ENCODE results near the gene RAP1GAP2.
A peak's percentile ranks its signal among the peaks of the same experiment; 100 is the strongest.
"Not testable (repeated sequence)": the region's sequence is repeated elsewhere in the genome, so short reads cannot be mapped to it uniquely, and the experiment has no call there.

The RAP1GAP2 gene

GRCh38 chr17:3048727-3049471, 252.7 kb downstream of the RAP1GAP2 start (continued):
- TF ChIP-seq ZNF362 (tag by site-specific recombination; IDR thresholded peaks at IDR 0.05) (no peak), TCF7L2 (IDR thresholded peaks at IDR 0.05; ENCODE audit: borderline replicate concordance, low read depth, low read length) (no peak), INSM2 (tag by site-specific recombination; IDR thresholded peaks at IDR 0.05) (peak; percentile 37; the same call in 1 of the 2 replicates), KLF1 (tag by site-specific recombination; IDR thresholded peaks at IDR 0.05) (no peak), ZNF549 (tag by site-specific recombination; IDR thresholded peaks at IDR 0.05) (no peak), ZBTB48 (tag by site-specific recombination; IDR thresholded peaks at IDR 0.05) (peak; percentile 66), ZNF23 (tag by site-specific recombination; IDR thresholded peaks at IDR 0.05; ENCODE audit: borderline replicate concordance) (no peak), ZFP37 (tag by site-specific recombination; IDR thresholded peaks at IDR 0.05) (no peak), BCL11A (tag by site-specific recombination; IDR thresholded peaks at IDR 0.05; ENCODE audit: low read depth) (no peak), ZNF18 (tag by site-specific recombination; IDR thresholded peaks at IDR 0.05) (no peak), KLF8 (tag by site-specific recombination; IDR thresholded peaks at IDR 0.05) (0 out of 2 replicates have a peak, but pooled peaks have one; percentile 36), ZNF514 (tag by site-specific recombination; IDR thresholded peaks at IDR 0.05) (no peak), ZNF791 (tag by site-specific recombination; IDR thresholded peaks at IDR 0.05) (no peak), ZNF449 (tag by site-specific recombination; IDR thresholded peaks at IDR 0.05) (no peak), ZNF266 (tag by site-specific recombination; IDR thresholded peaks at IDR 0.05; ENCODE audit: low read depth) (no peak), ZNF561 (tag by site-specific recombination; IDR thresholded peaks at IDR 0.05; ENCODE audit: borderline replicate concordance) (no peak)

- Histone ChIP-seq H3K27ac (ENCODE audit: extremely low read depth, low read depth, low read length) (no peak overlapping the region), H3K36me3 (ENCODE audit: control insufficient read depth in 2 of 2, insufficient read depth in 1 of 2, low read length in 2 of 2) (no peaks in the 10 kb centered on the region), H3K4me1 (ENCODE audit: control insufficient read depth, insufficient read depth, low read length) (peaks cover 2% of the 10 kb centered on the region; the same call in 1 of the 2 replicates), H3K4me3 (ENCODE audit: low read depth, low read length) (no peak overlapping the region), H3K9me3 (ENCODE audit: control insufficient read depth, insufficient read depth, low read depth, low read length) (no peaks in the 10 kb centered on the region)
- TF ChIP-seq ZNF169 (tag by site-specific recombination; IDR thresholded peaks at IDR 0.05) (no peak), ZNF146 (tag by site-specific recombination; IDR thresholded peaks at IDR 0.05) (no peak), ZNF335 (tag by site-specific recombination; conservative IDR thresholded peaks at IDR 0.05) (peak; percentile 11; the same call in 1 of the 2 replicates), HIC1 (tag by site-specific recombination; IDR thresholded peaks at IDR 0.05) (peak; percentile 58)
- CTCF ChIA-PET = interaction anchor here (0.6 to 2.6 kb wide), 9 partner anchors 14 to 688 kb away, joined by 3 to 30 read pairs (median 4); no protein-coding TSS in a partner anchor
- POLR2A ChIA-PET = interaction anchor here (1.0 kb wide), 1 partner anchor 10 kb away, joined by 7 read pairs; no protein-coding TSS in a partner anchor
These were observed 253.6 kb downstream of the RAP1GAP2 start for GRCh38 chr17:3049705-3050295.

- CTCF ChIA-PET; H3K27ac ChIP-seq (ENCODE audit: extremely low read depth, low read depth, low read length); POLR2A ChIA-PET; H3K4me1 ChIP-seq (ENCODE audit: control insufficient read depth, insufficient read depth, low read length); H3K36me3 ChIP-seq (ENCODE audit: control insufficient read depth in 2 of 2, insufficient read depth in 1 of 2, low read length in 2 of 2); H3K4me3 ChIP-seq (ENCODE audit: low read depth, low read length); H3K9me3 ChIP-seq (ENCODE audit: control insufficient read depth, insufficient read depth, low read depth, low read length): not testable (repeated sequence)
These were observed 258.6 kb downstream of the RAP1GAP2 start for GRCh38 chr17:3054868-3055267.

GRCh38 chr17:3062824-3063377, 266.7 kb downstream of the RAP1GAP2 start:
- POLR2A ChIA-PET; H3K4me3 ChIP-seq (ENCODE audit: low read depth, low read length); H3K9me3 ChIP-seq (ENCODE audit: control insufficient read depth, insufficient read depth, low read depth, low read length); CTCF ChIA-PET; H3K36me3 ChIP-seq (ENCODE audit: control insufficient read depth in 2 of 2, insufficient read depth in 1 of 2, low read length in 2 of 2); H3K27ac ChIP-seq (ENCODE audit: extremely low read depth, low read depth, low read length); H3K4me1 ChIP-seq (ENCODE audit: control insufficient read depth, insufficient read depth, low read length): not testable (repeated sequence)
